Measurements from ENCODE around the gene SORCS2. TPM values are rescaled to one million over a fixed set of nuclear protein-coding genes. Genes with fewer than 3 reads are reported as not detected.

Gene SORCS2
- total RNA-seq, 1 donor from 2014 or later, result 3.0 TPM

GRCh38 chr4:7665321-7665720 lies 473.0 kb downstream of the SORCS2 start:
- no peak for DNase-seq (ENCODE audit: extremely low spot score, unreplicated experiment)
- TF ChIP-seq CTCF (IDR thresholded peaks at IDR 0.05), result no peak
- H3K4me1 Mint-ChIP-seq (ENCODE audit: unreplicated experiment), result no peaks in the 10 kb centered on the region
- H3K9me3 Mint-ChIP-seq (ENCODE audit: unreplicated experiment), result no peaks in the 10 kb centered on the region
- H3K36me3 Mint-ChIP-seq (ENCODE audit: unreplicated experiment), result no peaks in the 10 kb centered on the region
- no peak overlapping the region for H3K27ac Mint-ChIP-seq (ENCODE audit: unreplicated experiment)
- peaks cover 29% of the 10 kb centered on the region for H3K27me3 Mint-ChIP-seq (ENCODE audit: unreplicated experiment)
- H3K4me3 Mint-ChIP-seq (ENCODE audit: unreplicated experiment), result no peak overlapping the region

- no peak for TF ChIP-seq CTCF (IDR thresholded peaks at IDR 0.05)
- H3K4me3 Mint-ChIP-seq (ENCODE audit: unreplicated experiment), result no peak overlapping the region
- no peak overlapping the region for H3K27ac Mint-ChIP-seq (ENCODE audit: unreplicated experiment)
- peaks cover 5% of the 10 kb centered on the region for H3K9me3 Mint-ChIP-seq (ENCODE audit: unreplicated experiment)
- H3K4me1 Mint-ChIP-seq (ENCODE audit: unreplicated experiment), result no peaks in the 10 kb centered on the region
- no peak for DNase-seq (ENCODE audit: extremely low spot score, unreplicated experiment)
- H3K27me3 Mint-ChIP-seq (ENCODE audit: unreplicated experiment), result peaks cover 36% of the 10 kb centered on the region
- no peaks in the 10 kb centered on the region for H3K36me3 Mint-ChIP-seq (ENCODE audit: unreplicated experiment)
Measured at GRCh38 chr4:7666011-7666410, 473.7 kb downstream of the SORCS2 start.

GRCh38 chr4:7666744-7667143 lies 474.4 kb downstream of the SORCS2 start:
- no peak for TF ChIP-seq CTCF (IDR thresholded peaks at IDR 0.05)
- H3K4me3 Mint-ChIP-seq (ENCODE audit: unreplicated experiment), result no peak overlapping the region
- H3K27me3 Mint-ChIP-seq (ENCODE audit: unreplicated experiment), result peaks cover 42% of the 10 kb centered on the region
- H3K36me3 Mint-ChIP-seq (ENCODE audit: unreplicated experiment), result peaks cover 3% of the 10 kb centered on the region
- peaks cover 12% of the 10 kb centered on the region for H3K9me3 Mint-ChIP-seq (ENCODE audit: unreplicated experiment)
- no peak for DNase-seq (ENCODE audit: extremely low spot score, unreplicated experiment)
- H3K4me1 Mint-ChIP-seq (ENCODE audit: unreplicated experiment), result no peaks in the 10 kb centered on the region
- H3K27ac Mint-ChIP-seq (ENCODE audit: unreplicated experiment), result no peak overlapping the region

GRCh38 chr4:7668271-7668670 lies 475.9 kb downstream of the SORCS2 start:
- H3K27ac Mint-ChIP-seq (ENCODE audit: unreplicated experiment), result no peak overlapping the region
- no peaks in the 10 kb centered on the region for H3K4me1 Mint-ChIP-seq (ENCODE audit: unreplicated experiment)
- H3K36me3 Mint-ChIP-seq (ENCODE audit: unreplicated experiment), result peaks cover 3% of the 10 kb centered on the region
- H3K4me3 Mint-ChIP-seq (ENCODE audit: unreplicated experiment), result no peak overlapping the region
- peaks cover 12% of the 10 kb centered on the region for H3K9me3 Mint-ChIP-seq (ENCODE audit: unreplicated experiment)
- no peak for DNase-seq (ENCODE audit: extremely low spot score, unreplicated experiment)
- no peak for TF ChIP-seq CTCF (IDR thresholded peaks at IDR 0.05)
- peaks cover 55% of the 10 kb centered on the region for H3K27me3 Mint-ChIP-seq (ENCODE audit: unreplicated experiment)

GRCh38 chr4:7668826-7669225 lies 476.5 kb downstream of the SORCS2 start:
- Mint-ChIP-seq H3K4me1 (ENCODE audit: unreplicated experiment) (no peaks in the 10 kb centered on the region), H3K36me3 (ENCODE audit: unreplicated experiment) (peaks cover 3% of the 10 kb centered on the region), H3K27me3 (ENCODE audit: unreplicated experiment) (peaks cover 57% of the 10 kb centered on the region), H3K9me3 (ENCODE audit: unreplicated experiment) (peaks cover 12% of the 10 kb centered on the region), H3K27ac (ENCODE audit: unreplicated experiment) (no peak overlapping the region), H3K4me3 (ENCODE audit: unreplicated experiment) (no peak overlapping the region)
- no peak for TF ChIP-seq CTCF (IDR thresholded peaks at IDR 0.05)
- DNase-seq (ENCODE audit: extremely low spot score, unreplicated experiment), result no peak
